Stimulated activated CD4-positive, alpha-beta T cell treated with anti-CD3 and anti-CD28 coated beads, Interleukin-1b, Interleukin-23, amount 100 ng/mL, for 24 hours (primary cell): ENCODE results near the gene UBQLN2.
"Not testable (repeated sequence)": the region's sequence is repeated elsewhere in the genome, so short reads cannot be mapped to it uniquely, and the experiment has no call there.

ENCODE experiments used
- DNase-seq, 4 experiments: peaks; one replicate each; pipeline ENCODE4 v3.0.0-alpha.2; 2020; ENCODE audit warnings: low read depth in 4 of 4, low spot score in 1 of 4

The UBQLN2 gene

DNA sequence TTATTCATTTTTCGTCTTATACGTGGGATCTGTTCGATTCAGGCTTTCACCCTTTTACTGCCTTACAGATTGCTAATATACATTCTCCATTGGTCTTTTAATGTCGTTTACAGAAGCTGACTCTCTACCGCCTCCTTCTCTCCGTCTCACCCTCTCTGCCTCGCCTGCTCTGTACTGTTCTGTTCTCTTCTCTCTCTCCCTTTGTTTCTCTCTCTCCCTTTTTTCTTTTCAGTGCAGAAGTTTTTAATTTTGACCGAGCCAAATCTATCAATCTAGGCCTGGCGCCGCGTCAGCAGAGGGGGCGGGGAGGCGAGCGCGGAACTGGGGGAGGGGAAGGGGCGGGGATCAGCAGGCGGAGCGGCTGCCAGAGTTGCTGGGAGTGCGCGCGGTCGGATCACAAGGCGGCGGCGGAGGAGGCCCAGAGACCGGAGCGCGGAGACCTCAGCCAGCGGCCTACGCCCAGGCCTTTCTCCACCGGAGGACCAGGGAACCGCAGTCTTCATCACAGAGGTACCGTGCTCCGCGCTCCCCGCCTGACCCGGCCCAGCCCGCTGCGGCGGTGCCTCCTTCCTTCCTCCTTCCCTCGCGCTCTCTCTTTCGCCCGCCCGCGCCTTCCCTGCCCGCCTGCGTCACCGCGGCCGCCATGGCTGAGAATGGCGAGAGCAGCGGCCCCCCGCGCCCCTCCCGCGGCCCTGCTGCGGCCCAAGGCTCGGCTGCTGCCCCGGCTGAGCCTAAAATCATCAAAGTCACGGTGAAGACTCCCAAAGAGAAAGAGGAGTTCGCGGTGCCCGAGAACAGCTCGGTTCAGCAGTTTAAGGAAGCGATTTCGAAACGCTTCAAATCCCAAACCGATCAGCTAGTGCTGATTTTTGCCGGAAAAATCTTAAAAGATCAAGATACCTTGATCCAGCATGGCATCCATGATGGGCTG, at the start of gene UBQLN2:
Gene UBQLN2, plus strand, starts transcription at position 397 of the 931 bp plus-strand sequence. Its CDS starts 247 bp downstream, at position 644.
- peak; percentile 51 to 69 (median 64) for DNase-seq

DNA sequence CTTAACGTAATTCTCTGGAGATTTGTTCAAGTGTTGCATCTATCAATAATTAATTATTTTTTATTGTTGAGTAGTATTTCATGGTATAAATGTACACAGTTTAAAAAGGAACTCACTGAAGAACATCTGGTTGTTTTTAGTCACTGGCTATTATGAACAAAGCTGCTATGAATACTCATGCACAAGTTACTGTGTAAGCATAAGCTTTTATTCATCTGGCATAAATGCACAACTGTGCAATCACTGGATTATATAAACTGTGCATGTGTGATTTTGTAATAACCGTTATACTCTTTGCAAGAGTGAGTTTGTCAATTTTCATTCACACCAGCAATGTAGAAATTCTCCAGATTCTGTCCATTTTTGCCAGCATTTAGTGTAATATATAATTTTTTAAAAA, 43.8 kb upstream of the UBQLN2 start:
- no peak for DNase-seq

DNA sequence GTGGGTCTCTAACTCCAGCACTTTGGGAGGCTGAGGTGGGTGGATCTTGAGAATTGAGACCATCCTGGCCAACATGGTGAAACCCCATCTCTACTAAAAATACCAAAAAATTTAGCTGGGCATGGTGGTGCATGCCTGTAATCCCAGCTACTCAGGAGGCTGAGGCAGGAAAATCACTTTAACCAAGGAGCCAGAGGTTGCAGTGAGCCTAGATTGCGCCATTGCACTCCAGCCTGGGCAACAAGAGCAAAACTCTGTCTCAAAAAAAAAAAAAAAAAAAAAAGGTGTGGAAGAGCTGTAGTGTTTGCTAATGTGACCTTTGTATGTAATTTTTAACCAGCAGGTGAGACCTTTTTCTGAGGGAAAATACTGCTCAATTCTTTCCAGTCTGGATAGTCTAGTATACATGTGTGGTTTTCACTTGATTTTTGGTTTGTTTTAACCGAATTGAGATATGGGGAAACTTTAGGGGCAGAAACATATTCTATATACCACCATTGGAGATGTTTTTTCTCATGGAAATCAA, 33.9 kb upstream of the UBQLN2 start:
- DNase-seq, result not testable (repeated sequence)

DNA sequence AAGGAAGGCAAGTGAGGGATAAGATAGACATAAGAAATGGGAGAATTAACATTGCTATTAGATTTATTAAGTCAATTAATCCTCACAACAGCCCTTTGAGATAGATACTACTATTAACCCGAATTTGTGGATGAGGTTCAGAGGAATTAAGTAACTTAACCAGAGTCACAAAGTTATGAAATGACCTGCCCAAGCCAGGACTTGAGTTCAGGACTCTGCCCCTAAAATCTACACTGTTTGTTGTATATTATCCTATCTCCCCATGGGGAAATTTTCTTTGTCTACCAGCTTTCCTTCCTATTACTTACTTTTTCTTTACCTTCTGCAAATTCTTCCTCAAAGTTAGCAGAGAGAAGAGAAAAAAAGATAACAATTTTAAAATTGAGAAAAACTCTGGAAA, 33.4 kb upstream of the UBQLN2 start:
- no peak for DNase-seq

DNA sequence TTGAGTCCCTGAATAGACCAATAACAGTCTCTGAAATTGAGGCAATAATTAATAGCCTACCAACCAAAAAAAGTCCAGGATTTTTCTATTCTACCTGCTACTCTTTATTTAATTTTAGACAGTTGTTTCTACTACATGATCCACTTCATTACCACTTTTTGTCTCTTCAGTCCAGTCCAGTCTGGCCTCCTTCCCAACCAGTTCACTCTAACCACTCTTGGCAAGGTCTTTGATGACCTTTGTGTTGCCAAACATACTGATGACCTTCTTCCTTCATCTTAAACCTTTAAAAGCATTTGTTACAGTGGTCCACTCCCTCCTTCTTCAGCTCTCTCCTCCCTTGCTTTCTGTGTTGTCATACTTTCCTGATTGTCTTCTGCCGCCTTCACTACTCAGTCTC, 12.8 kb upstream of the UBQLN2 start:
- no peak for DNase-seq

DNA sequence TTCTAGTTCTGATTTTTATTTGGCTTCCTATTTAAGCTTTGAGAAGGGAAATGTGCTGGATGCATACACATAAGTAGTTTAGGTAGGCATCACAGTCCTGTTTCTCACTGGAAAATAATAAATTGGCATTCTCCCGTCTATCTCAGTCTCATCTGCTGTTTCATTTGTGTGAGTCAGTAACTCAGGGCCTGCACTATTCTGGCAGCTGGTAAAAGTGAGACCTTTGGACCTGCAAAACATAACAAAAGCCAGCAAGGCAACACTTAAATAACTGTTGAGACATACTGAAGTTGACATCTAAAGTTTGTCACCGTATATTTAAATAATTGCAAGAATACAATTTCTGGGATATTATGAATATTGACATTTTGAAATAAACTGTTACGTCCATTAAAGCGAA, 8.6 kb upstream of the UBQLN2 start:
- DNase-seq, result no peak

DNA sequence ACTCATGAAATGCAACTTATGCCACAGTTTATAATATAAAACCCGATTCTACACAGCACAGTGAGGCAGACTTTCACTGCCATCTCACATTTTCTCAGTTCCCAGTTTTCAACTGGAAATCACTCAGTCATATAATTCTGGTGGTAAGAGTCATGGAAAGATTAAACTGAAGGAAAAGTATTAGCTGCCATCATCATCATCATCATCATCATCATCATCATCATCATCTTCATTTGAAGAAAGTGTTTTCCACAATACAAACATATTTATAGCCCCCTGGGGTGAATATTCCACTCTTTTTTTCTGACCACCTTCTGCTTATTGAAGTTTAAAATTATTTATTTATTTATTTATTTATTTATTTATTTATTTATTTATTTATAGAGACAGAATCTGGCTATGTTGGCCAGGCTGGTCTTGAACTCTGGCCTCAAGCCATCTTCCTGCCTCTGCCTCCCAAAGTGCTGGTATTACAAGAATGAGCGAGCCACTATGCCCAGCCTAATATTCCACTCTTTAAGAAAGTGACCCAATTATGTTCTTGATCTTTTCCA, 6.0 kb upstream of the UBQLN2 start:
- DNase-seq, result no peak

DNA sequence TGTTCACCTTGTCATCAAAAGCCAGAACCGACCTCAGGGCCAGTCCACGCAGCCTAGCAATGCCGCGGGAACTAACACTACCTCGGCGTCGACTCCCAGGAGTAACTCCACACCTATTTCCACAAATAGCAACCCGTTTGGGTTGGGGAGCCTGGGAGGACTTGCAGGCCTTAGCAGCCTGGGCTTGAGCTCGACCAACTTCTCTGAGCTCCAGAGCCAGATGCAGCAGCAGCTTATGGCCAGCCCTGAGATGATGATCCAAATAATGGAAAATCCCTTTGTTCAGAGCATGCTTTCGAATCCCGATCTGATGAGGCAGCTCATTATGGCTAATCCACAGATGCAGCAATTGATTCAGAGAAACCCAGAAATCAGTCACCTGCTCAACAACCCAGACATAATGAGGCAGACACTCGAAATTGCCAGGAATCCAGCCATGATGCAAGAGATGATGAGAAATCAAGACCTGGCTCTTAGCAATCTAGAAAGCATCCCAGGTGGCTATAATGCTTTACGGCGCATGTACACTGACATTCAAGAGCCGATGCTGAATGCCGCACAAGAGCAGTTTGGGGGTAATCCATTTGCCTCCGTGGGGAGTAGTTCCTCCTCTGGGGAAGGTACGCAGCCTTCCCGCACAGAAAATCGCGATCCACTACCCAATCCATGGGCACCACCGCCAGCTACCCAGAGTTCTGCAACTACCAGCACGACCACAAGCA, 898 bp downstream of the UBQLN2 start:
- peak in 2 of 4 experiments; percentile 11 to 16 for DNase-seq

DNA sequence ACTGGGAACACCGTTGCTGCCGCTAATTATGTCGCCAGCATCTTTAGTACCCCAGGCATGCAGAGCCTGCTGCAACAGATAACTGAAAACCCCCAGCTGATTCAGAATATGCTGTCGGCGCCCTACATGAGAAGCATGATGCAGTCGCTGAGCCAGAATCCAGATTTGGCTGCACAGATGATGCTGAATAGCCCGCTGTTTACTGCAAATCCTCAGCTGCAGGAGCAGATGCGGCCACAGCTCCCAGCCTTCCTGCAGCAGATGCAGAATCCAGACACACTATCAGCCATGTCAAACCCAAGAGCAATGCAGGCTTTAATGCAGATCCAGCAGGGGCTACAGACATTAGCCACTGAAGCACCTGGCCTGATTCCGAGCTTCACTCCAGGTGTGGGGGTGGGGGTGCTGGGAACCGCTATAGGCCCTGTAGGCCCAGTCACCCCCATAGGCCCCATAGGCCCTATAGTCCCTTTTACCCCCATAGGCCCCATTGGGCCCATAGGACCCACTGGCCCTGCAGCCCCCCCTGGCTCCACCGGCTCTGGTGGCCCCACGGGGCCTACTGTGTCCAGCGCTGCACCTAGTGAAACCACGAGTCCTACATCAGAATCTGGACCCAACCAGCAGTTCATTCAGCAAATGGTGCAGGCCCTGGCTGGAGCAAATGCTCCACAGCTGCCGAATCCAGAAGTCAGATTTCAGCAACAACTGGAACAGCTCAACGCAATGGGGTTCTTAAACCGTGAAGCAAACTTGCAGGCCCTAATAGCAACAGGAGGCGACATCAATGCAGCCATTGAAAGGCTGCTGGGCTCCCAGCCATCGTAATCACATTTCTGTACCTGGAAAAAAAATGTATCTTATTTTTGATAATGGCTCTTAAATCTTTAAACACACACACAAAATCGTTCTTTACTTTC, 1.8 kb downstream of the UBQLN2 start:
- DNase-seq, result no peak

DNA sequence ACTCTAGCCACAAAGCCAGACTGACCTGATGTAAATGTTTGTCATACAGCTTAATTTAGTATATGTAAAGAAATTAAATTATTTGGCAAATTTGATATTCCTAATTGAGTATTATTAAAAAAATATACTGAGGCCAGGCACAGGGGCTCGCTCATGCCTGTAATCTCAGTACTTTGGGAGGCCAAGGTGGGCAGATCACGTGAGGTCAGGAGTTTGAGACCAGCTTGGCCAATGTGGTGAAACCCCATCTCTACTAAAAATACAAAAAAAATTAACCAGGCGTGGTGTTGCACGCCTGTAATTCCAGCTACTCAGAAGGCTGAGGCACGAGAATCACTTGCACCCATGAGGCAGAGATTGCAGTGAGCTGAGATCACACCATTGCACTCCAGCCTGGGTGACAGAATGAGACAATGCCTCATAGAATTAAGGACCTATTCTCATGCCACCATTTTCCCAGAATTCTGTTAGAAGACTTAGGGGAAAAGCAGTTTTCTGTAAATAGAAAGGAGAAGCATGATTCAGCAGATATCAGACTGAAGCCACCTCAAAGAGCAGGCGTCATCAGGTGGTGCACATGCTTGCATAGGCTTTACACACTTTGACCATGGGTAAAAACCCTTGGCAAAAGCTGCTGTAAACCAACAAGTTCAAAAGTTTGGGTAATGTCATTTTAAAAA, 6.1 kb downstream of the UBQLN2 start:
- no peak for DNase-seq

DNA sequence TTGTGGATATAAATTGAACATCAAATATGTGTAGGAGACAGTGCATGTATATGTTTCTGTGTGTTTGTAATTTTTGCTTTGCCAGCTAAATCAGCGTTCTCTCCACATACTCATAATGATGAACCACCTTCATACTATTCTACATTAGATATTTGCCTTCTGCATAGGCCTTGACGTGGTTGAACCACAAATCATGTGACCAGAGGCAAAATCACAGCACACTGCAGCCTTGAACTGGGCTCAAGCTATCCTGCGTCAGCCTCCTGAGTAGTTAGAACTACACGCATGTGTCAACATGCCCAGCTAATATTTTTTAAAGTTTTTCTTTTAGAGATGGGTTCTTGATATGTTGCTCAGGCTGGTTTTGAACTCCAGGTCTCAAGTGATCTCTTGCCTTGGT, 9.5 kb downstream of the UBQLN2 start:
- DNase-seq, result no peak

DNA sequence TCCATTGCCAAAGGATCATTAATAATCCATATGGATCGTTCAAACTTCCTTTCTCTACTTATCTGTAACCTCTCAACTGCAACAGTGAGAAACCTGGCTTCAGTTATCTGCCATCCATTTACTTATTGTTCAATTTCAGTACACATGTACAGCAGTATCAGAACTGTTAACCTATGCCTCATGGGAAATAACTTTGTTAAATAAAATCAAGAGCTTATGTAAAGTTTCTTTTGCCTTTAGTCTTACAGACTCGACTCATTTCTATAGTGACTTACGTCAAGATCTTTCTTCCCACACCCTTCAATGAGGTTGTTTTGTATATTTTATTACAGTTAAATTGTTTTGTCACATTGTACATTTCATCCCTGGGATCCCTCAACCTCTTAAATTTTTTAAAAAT, 11.4 kb downstream of the UBQLN2 start:
- DNase-seq, result no peak

DNA sequence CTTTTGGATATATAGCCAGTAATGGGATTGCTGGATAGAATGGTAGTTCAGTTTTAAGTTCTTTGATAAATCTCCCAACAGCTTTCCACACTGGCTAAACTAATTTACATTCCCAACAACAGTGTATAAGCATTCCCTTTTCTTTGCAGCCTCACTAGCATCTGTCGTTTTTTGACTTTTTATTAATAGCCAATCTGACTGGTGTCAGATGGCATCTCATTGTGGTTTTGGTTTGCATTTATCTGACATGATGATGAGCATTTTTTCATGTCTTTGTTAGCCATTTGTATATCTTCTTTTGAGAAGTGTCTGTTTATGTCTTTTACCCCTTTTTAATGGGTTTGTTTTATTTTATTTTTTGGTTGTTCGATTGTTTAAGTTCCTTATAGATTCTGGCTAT, 13.3 kb downstream of the UBQLN2 start:
- no peak for DNase-seq

DNA sequence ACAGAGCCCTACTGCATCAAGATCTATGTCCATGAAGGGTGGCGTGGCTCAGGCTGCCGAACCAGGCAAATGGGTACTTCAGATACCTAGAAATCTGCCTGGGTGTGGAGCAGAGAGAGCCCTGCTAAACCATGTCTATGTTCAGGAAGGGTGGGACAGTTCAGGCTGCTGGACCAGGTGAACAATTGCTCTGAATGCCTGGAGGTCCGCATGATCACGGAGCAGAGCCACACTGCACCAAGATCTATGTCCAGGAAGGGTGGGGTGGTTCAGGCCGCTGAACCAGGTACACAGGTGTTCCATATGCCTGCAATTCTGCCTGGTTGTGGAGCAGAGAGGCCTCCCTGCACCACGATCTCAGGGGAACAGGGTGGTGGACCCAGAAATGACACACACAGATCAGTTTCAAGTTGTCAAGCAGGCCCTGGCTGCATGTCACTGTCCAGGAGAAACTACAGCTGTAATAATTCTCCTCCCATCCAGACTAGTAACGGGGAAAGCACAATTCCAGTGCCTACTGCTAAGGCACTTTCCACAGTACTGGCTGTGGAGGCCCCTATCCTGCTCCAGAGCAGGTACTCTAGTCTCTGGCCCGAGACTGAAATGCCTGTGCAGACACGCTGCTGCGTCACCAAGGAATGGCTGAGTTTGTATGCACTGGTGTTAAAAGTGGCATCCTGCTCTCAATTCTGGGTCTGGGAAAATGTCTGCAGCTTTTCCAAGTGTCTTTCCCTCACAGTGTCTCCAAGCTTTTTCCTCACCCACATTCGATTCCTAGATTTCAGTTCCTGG, 25.2 kb downstream of the UBQLN2 start:
- DNase-seq, result no peak

DNA sequence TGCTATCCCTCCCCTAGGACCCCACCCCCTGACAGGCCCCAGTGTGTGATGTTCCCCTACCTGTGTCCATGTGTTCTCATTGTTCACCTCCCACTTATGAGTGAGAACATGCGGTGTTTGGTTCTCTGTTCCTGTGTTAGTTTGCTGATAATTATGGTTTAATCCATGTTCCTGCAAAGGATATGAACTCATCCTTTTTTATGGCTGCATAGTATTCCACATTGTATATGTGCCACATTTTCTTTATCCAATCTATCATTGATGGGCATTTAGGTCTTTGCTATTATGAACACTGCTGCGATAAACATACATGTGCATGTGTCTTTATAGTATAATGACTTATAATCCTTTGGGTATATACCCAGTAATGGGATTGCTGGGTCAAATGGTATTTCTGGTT, 28.4 kb downstream of the UBQLN2 start:
- DNase-seq, result not testable (repeated sequence)

DNA sequence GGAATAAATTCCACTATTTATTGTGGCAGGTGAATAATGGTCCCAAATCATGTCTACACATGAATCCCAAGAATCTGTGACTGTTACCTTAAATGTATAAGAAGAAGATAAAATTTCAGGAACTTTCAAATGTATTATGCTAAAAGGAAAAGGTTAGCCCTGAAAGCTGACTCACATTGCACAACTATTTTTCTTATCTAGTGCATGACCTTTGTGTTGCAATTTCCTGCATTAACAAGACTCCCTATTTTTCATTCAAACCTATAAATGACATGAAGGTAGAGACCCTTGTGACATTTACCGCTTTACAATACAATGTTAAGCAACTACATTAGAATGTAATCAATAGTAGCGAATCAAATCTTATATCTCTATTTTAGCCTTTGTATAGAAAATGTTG, 36.7 kb downstream of the UBQLN2 start:
- DNase-seq, result no peak

DNA sequence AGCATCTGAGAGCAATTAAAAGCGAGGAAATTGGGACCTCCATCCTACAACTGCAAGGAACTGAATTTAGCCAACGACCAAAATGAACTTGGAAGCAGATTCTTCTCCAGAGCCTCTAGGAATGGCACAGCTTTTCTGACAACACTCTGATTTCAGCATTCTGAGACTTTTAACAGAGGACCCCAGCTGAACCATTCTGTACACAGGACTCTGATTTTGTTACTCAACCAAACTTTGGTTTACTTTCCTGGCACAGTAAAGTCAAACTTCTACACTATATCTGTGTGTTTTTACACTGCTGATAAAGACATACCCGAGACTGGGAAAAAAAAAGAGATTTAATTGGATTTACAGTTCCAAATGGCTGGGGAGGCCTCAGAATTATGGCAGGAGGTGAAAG, 37.6 kb downstream of the UBQLN2 start:
- DNase-seq, result no peak

DNA sequence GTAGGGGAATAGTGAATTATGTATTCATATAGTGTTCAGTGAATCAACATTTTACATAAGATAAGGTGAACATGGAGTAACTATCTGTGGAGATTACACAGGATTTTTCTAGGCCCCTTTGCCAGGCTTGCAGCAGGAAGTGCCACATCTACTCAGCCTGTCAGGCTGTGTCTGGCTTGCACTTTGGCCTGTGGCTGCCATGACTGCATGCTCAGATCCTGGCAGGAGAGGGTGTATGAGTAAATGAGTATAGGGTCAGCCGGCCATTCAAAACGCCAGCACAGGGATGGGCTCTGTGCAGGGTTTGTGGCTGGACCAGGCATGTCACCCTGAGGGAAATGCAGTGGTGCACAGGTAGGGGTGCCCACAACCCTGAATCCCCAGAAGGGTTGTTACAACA, 51.9 kb downstream of the UBQLN2 start:
- no peak for DNase-seq
